ENCODE results near the gene GPR55. TPM values are rescaled to one million over a fixed set of nuclear protein-coding genes. Genes with fewer than 3 reads are reported as not detected.
A peak's percentile ranks its signal among the peaks of the same experiment; 100 is the strongest.

Gene GPR55
- total and polyA plus RNA-seq, 2 donors (not counting 3 experiments of a cell fraction or from before 2014, with no cell fraction given), result not detected

DNA sequence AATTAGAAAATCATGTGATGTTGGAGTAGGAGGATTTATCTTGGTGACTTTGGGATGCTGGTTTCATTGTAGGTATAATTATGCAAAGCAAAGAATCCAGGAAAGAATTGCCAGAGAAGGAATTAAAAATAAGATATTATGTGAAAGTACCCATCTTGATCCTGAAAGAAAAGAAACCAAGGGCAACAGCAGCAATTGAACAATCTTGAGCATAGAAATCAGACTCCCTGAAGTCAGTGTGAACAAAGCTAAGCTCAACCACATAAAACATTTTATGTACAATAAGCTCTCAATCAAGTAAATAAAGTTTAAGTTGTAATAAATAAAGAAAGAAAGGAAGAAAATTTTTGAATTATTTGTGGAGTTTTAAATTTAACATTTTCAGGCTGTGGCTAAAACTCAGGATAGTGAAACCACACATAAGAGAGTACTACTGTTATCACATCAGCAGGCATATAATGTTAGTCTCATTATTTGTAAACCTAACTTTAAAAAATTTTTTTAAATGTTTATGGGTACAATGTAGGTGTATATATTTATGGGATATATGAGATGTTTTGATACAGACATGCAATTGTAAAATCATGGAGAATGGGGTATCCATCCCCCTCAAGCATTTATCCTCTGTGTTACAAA is 32.8 kb upstream of the GPR55 start:
- H3K4me1 ChIP-seq (ENCODE audit: control insufficient read depth, extremely low read depth, insufficient read depth, low read length), result no peaks in the 10 kb centered on the region
- DNase-seq (ENCODE audit: low read depth, low spot score) (no peak), FAIRE-seq (no peak)
- intact Hi-C loops (cut with micrococcal nuclease) (no loop called here), dilution Hi-C loops (cut with MboI; ENCODE audit: extremely low pct_ligation_motif_present, low sequenced_read_pairs) (no loop called here)
- ChIA-PET CTCF (no interaction called here), POLR2A (no interaction called here)
- H3K4me2 ChIP-seq (ENCODE audit: insufficient read depth, low read length), result peak overlapping the region; percentile 38
- H3K9me3 ChIP-seq (replicated peaks; ENCODE audit: control insufficient read depth, insufficient read depth, low read length), result no peaks in the 10 kb centered on the region
- no peaks in the 10 kb centered on the region for H3K79me2 ChIP-seq (ENCODE audit: control insufficient read depth, insufficient read depth, low read length)
- no peaks in the 10 kb centered on the region for H4K20me1 ChIP-seq (replicated peaks; ENCODE audit: control insufficient read depth, extremely low read depth, insufficient read depth, low read length)
- H3K9me1 ChIP-seq (replicated peaks; ENCODE audit: control insufficient read depth, extremely low read depth, insufficient read depth, low read length), result no peaks in the 10 kb centered on the region
- no peaks in the 10 kb centered on the region for H3K36me3 ChIP-seq (ENCODE audit: control insufficient read depth in 2 of 2, extremely low read depth in 1 of 2, insufficient read depth in 2 of 2, low read length in 2 of 2)
- peak overlapping the region; percentile 20 for H2AFZ ChIP-seq (ENCODE audit: low read depth, low read length)
- H3K9ac ChIP-seq (replicated peaks; ENCODE audit: extremely low read depth, insufficient read depth, low read length), result no peak overlapping the region
- H3K4me3 ChIP-seq (replicated peaks in 1 of 3; ENCODE audit: insufficient read depth in 1 of 3, low read depth in 1 of 3, low read length in 3 of 3), result no peak overlapping the region
- no peak overlapping the region for H3K27ac ChIP-seq (ENCODE audit: insufficient read depth, low read depth, low read length)
- BruUV-seq (replicated peaks), result no TSS peak
- TF ChIP-seq FOS (IDR thresholded peaks at IDR 0.05; ENCODE audit: borderline replicate concordance, insufficient read depth, low read length) (no peak), MYC (IDR thresholded peaks at IDR 0.05; ENCODE audit: low read depth, low read length) (no peak), POLR2AphosphoS5 (IDR thresholded peaks at IDR 0.05; ENCODE audit: insufficient read depth, low read depth, low read length) (no peak), CTCF (IDR thresholded peaks at IDR 0.05; ENCODE audit: extremely low read depth in 1 of 2, insufficient read depth in 1 of 2, low read depth in 1 of 2, low read length in 2 of 2) (no peak), EZH2 (IDR thresholded peaks at IDR 0.05; ENCODE audit: borderline replicate concordance, low read depth, low read length, severe bottlenecking) (no peak), POLR2A (IDR thresholded peaks at IDR 0.05; ENCODE audit: low read depth, low read length) (no peak), JUN (IDR thresholded peaks at IDR 0.05; ENCODE audit: borderline replicate concordance, insufficient read depth, insufficient read length, low read depth) (no peak), GATA2 (IDR thresholded peaks at IDR 0.05; ENCODE audit: insufficient read depth, insufficient read length, low read depth, low read length) (no peak)
- TF ChIP-seq, protein P1, sequence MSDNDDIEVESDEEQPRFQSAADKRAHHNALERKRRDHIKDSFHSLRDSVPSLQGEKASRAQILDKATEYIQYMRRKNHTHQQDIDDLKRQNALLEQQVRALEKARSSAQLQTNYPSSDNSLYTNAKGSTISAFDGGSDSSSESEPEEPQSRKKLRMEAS (IDR thresholded peaks at IDR 0.05; ENCODE audit: insufficient read depth, insufficient read length), result no peak
- peaks cover 21 to 43% of the 10 kb centered on the region in 2 experiments for H3K27me3 ChIP-seq (ENCODE audit: control insufficient read depth in 2 of 2, insufficient read depth in 2 of 2, low read length in 2 of 2)

Data from endothelial cell of umbilical vein (primary cell).